ENCODE results near the gene HSH2D.

DNA sequence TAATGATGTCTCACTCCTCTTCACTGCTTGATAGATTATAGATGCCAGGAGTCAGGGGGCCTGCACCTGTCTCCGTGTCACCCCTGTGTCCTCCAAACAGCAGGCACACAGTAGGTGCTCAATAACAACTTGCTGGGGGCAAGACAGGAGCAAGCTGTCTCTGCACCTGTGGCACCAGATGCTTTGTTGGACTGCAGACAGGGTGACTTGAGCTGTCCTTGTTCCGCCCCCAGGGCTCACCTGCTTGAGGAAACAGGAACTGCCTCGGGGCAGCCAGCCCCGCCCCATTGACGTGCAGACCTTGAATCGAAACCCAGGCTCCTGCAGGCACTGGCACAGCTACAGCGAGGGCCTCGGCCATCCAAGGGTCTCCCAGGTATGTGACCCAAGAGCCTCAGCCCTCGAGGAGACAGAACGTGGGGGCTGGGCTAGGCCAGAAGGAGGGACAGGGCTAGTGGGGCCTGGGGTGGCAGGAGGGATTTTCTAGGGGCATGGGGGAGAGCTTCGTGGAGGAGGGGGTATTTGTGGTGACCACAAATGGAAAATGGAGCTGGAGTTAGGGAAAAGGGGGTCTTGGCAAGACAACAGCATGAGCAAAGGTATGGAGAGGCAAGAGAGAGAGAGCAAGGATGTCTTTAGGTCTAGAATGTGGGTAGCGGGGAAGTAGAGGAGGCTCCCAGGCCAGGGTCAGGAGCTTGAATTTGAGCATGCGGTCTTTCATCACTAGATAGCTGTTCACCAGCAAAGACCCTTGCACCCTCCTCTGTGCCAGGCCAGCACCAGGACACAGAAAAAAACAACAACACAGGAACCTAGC is at the start of gene HSH2D:
- TF ChIP-seq, protein P1, sequence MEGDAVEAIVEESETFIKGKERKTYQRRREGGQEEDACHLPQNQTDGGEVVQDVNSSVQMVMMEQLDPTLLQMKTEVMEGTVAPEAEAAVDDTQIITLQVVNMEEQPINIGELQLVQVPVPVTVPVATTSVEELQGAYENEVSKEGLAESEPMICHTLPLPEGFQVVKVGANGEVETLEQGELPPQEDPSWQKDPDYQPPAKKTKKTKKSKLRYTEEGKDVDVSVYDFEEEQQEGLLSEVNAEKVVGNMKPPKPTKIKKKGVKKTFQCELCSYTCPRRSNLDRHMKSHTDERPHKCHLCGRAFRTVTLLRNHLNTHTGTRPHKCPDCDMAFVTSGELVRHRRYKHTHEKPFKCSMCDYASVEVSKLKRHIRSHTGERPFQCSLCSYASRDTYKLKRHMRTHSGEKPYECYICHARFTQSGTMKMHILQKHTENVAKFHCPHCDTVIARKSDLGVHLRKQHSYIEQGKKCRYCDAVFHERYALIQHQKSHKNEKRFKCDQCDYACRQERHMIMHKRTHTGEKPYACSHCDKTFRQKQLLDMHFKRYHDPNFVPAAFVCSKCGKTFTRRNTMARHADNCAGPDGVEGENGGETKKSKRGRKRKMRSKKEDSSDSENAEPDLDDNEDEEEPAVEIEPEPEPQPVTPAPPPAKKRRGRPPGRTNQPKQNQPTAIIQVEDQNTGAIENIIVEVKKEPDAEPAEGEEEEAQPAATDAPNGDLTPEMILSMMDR (IDR thresholded peaks at IDR 0.05), result no peak
- no peak for TF ChIP-seq ZFX (IDR thresholded peaks at IDR 0.05; ENCODE audit: borderline replicate concordance)

All from 22Rv1 (cell line).